ENCODE measurements around the gene FCRLB.
"Not testable (repeated sequence)": the region's sequence is repeated elsewhere in the genome, so short reads cannot be mapped to it uniquely, and the experiment has no call there.

The FCRLB gene, protein sequence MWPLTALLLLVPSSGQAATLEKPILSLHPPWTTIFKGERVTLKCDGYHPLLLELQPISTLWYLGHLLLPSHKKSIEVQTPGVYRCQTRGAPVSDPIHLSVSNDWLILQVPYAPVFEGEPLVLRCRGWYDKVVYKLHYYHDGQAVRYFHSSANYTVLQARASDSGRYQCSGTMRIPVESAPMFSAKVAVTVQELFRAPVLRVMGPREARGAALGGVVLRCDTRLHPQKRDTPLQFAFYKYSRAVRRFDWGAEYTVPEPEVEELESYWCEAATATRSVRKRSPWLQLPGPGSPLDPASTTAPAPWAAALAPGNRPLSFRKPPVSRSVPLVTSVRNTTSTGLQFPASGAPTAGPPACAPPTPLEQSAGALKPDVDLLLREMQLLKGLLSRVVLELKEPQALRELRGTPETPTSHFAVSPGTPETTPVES

DNA sequence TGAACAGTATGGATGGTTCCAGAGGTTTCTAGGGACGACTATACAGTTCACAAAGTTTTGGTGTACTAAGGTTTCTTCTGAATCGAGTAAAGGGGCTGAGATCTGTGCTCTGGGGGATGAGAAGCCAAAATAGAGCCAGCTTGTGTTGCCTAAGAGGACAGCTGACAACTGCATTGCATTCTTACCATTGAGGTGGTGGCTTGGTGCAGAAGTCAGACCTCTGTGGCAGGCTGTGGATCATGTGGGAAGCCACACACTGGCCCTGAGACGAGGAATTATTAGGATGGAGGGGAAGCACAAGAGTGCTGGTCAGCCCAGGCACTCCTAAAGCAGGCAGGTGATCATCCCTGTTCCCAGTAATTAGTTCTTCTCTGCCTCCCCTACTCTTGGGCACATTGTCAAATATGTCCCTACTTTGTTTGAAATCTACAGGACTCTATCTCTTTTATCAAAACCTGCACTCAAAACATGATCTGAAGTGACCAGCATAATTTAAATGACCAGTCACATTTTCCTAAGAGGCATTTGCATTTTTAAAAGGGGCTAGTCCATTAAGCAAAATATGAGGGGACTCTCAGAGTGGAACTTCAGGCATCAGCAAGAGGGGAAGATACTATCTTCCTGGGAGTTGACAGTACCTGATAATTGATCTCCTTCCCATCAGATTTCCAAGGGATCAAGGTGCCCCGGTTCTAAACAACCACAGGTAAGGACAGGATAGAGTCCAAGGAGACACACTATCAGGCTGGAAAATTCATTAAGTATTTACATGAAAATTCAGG lies at the start of gene FCRLB:
Gene FCRLB, plus strand, starts transcription at position 589 of the 782 bp plus-strand sequence. CDS start 1,129 bp downstream, outside the sequence.
- no peak for DNase-seq (ENCODE audit: low spot score)

DNA sequence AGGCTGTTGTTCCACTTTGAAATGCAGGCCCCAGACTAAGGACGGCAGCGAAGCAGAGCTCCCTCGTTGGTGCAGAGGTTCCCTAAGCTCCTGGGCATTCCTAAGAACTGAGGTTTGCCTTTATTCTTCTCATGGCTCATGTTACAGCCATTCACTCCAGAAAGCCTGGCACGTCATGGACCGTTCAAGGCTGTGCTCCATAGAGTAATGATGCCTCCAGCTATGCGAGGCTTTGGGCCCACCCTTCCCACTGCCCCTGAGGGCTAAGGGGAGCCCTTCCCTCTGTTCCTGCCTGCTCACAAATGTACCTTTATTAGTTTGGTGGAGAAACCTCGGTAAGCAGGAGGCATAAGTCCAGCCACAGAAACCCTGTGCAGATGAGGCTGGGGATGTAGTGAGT lies 47.9 kb upstream of the FCRLB start:
- not testable (repeated sequence) for DNase-seq (ENCODE audit: low spot score)

DNA sequence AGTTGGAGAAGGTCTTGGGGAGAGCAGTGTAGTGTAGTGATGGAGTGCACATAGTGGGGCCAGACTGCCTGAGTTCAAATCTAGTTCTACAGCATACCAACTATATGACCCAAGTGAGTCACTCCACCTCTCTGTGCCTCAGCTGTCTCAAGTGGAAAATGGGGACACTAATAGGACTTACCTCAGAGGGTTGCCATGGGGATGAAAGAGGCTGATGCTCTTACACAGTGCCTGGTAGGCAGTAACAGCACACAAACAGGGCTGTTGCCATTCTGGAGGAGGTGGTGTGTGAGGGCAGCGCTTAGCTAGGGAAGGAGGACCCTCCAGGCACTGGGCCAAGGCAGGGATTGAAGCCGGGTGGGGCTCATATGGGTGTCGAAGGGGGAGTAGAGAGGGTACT lies 46.9 kb upstream of the FCRLB start:
- not testable (repeated sequence) for DNase-seq (ENCODE audit: low spot score)

DNA sequence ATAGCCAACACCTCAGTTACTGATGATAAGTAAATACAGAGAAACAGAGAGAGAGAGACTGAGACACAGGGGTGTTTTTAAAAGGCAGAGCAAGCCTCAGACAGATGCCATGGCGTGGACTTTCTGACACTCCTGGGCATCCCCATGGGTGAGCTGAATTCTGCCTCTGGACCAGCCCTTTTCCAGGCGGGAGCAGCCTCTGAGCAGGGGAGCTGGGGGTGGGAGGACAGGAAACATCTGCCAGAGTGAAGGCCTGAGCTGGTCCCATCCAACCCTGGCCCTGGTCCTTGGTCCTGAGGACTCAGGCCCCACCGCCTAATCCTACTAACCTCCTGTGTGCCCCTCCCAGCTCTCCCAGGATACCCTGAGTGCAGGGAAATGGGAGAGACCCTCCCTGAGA lies 46.4 kb upstream of the FCRLB start:
- DNase-seq (ENCODE audit: low spot score), result not testable (repeated sequence)

DNA sequence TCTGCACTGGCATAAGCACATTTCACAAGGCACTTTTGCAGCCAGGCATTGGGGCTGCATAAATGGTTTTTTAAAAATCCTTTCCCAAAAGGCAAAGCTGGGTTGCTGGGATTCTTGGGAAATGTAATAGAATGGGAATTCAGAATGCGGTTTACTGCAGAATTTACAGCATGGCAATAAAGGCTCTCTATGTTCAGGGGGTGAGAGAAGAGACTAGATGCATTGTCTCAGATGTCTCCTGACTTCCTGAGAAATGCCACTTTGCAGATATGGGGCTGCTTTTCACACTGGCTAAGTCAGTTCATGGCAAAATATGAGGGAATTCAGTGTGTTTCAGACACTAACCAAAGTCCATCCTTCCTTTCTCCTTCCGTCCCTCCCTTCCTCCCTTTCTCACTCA lies 44.9 kb upstream of the FCRLB start:
- DNase-seq (ENCODE audit: low spot score), result peak; percentile 67

DNA sequence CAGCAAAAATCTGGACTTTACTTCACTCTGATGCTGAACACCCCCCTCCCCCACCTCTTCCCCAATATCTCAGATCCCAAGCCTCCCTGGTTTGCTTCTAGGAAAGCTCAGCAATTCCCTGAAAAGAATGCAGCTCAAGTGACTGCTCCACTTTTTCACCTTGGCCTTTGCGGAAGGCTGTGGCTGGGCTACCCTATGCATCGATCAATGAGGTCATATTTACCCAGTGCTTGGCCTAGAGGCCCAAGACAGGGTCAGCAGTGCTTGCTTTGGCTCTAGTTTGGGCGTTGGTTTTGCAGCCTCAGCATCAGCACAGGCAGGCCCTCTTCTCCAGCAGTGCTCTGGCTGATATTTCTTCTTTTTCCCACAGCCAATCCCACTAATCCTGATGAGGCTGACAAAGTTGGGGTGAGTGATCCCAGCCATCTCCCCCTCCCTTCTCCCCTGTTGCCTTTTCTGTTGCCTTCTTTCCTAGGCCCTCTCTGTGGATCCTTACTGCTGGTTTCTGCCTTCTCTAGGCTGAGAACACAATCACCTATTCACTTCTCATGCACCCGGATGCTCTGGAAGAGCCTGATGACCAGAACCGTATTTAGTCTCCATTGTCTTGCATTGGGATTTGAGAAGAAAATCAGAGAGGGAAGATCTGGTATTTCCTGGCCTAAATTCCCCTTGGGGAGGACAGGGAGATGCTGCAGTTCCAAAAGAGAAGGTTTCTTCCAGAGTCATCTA lies 44.2 kb upstream of the FCRLB start:
- no peak for DNase-seq (ENCODE audit: low spot score)

DNA sequence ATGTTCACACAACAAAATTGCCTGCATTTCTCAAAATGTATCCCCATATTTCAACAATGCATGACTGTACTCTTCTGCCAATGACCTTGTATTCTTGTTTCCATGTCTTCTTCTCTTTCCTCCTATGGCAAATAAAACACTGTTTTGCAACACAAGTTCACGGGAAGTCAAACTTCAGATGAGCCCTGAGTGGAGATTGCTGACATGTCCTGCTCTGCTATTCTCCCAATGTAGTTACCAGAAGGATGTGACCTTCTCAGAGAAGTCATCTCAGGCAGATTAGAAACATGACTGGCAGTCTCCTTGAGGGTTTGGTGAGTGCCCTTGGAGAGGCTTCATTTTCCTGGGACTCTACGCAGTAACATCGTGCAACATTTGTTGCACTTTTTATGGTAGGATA lies 42.8 kb upstream of the FCRLB start:
- DNase-seq (ENCODE audit: low spot score), result no peak

DNA sequence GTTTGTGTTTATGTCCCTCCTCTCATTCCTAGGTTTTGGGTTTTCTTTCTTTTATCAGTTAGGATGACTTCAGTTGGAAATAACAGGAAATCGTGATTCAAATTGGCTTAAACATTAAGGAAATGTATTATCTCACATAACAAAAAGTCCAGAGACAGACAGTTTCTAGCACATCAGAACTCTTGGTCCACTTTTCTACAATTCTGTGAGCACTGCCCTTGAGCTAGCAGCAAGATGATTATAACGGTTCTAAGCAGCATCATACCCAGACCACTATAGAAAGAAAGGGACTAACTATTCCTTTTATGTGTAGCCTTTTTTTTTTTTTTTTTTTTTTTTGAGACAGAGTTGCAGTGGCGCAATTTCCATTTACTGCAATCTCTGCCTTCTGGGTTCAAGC lies 39.5 kb upstream of the FCRLB start:
- no peak for DNase-seq (ENCODE audit: low spot score)

DNA sequence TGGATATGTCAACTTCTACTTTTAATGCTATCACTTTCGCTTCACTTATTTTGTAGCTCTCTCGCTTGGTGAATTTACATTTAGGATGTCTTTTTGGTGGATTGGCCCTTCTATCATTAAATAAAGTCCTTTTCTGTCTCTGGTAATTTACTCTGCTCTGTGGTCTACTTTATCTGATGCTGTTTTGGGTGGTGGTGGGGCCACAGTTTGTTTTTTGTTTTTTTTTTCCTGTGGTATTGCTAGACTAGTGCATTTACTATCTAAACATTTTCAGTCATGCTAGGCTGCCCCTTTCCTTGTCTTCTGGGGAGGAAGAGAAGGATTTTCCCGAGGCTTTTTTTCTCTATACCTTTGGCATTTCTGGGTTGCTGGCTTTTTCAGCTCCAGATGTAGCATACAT lies 32.4 kb upstream of the FCRLB start:
- DNase-seq (ENCODE audit: low spot score), result no peak

DNA sequence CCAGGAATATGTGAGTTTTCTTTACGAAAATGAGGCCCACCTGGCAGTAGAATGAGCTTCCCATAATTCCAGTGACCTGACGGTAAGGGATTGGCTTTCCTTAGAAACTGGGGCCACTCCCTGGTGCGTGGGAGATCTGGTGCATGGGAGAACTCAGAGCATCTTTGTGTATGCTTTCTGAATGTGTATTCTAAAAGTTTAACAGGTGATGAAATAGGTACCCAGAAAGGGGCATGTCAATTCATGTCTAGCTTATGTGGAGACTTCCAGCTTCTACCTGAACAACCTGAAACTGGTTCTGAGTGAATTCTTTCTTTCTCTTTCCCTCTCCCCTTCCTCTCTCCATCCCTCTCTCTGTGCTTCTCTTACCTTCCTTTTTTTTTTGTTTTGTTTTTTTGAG lies 29.5 kb upstream of the FCRLB start:
- DNase-seq (ENCODE audit: low spot score), result no peak

DNA sequence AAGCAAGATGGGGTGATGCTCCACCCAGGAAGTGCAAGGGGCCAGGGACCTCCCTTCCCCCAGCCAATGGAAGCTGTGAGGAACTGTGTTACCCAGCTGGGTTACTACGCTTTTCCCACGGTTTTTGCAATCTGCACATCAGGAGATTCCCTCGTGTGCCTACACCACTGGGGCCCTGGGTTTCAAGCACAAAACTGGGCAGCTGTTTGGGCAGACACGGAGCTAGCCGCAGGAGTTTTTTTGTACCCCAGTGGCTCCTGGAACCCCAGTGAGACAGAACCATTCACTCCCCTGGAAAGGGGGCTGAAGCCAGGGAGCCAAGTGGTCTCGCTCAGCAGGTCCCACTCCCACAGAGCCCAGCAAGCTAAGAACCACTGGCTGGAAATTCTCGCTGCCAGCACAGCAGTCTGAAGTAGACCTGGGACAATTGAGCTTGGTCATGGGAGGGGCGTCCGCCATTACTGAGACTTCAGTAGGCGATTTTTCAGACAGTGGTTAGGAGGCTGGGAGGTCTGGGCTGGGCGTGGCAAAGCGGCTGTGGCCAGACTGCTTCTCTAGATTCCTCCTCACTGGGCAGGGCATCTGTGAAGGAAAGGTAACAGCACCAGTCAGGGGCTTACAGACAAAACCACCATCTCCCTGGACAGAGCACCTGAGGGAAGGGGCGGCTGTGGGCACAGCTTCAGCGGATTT lies 28.2 kb upstream of the FCRLB start:
- not testable (repeated sequence) for DNase-seq (ENCODE audit: low spot score)

DNA sequence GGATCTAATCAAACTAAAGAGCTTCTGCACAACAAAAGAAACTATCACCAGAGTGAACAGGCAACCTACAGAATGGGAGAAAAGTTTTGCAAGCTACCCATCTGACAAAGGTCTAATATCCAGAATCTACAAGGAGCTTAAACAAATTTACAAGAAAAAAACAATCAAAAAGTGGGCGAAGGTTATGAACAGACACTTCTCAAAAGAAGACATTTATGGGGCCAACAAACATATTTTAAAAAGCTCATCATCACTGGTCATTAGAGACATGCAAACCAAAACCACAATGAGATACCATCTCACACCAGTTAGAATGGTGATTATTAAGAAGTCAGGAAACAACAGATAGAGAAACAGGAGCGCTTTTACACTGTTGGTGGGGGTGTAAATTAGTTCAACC lies 23.0 kb upstream of the FCRLB start:
- DNase-seq (ENCODE audit: low spot score), result not testable (repeated sequence)

DNA sequence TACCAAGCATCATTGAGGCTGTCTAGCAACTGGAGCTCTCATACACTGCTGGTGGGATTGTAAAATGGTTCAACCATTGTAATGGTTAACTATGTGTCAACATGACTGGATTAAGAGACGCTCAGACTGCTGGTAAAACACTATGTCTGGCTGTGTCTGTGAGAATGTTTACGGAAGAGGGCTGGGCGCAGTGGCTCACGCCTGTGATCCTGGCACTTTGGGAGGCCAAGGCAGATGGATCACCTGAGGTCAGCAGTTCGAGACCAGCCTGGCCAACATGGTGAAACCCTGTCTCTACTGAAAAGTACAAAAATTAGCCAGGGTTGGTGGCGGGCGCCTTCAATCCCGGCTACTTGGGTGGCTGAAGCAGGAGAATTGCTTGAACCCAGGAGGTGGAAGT lies 19.1 kb upstream of the FCRLB start:
- no peak for DNase-seq (ENCODE audit: low spot score)

DNA sequence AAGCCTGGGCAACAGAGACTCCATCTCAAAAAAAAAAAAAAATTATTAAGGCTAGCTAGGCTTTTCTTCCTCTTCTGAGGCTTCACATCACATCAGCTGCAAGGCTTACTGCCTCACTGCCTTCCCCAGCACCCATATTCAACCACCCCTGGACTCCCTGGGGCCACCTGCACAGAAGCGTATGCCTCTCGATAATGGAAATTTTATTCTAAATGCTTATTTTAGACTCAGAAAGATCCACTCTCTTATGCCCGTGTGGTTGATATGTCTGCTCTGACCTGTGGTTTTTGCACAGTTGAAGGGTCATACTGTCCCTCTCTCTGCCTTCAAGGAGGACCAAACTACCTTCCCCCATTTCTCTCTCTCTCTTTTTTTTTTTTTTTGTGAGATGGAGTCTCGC lies 15.8 kb upstream of the FCRLB start:
- DNase-seq (ENCODE audit: low spot score), result no peak

DNA sequence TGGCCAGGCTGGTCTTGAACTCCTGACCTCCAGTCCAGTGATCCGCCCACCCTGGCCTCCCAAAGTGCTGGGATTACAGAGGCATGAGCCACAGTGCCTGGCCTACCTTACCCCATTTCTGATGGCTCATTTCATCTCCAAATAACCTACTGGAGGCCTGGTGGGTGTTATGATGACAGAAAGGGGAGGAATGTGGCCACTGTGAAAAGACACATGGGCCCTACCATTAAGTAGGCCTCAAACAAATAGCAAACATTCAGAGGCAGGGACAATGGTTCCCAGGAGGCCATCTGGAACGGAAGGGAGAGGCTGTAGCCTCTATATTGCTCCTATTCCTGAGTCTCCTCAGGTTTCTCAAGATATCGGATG lies 15.2 kb upstream of the FCRLB start:
- no peak for DNase-seq (ENCODE audit: low spot score)

DNA sequence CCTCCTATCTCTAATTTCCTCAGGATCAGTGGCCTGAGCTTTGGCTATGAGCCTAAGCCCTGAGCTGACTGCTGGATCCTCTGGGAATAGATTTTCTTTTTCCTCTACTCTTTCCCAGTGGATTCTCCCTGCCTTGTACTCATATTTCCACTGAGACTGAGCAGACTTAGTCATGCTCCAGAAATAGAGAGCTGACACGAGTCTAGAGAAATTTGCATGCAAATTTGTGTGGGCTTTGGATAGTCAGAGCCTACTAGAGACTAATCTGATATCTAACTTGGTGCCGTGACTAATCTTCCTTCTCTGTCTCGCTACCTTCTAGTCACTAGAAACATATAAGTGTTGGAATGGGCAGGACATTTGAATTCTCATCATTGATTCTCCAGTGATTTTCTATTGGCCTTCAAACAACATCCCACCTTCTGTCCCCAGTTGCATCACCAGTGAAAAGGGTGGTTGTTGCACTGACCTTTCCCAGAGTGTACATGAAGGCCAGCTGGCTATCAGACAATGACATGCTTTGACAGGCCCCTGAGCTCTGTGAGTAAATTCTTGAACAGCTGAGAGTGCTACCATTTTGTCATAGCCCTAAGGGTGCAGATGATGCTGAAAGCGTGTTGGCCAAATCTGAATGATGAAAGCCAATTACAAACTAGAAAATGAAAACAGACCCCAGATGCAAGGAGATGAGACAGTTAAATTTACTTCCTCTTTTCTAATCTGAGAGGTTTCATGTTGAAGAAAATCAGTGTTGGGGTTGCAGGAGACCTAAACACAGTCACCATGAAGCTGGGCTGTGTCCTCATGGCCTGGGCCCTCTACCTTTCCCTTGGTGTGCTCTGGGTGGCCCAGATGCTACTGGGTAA lies 14.6 kb upstream of the FCRLB start, which contains the start of gene FCRLA:
Gene FCRLA, plus strand, starts transcription at position 748 of the 866 bp plus-strand sequence. Its CDS starts 36 bp downstream, at position 784.
- peak; percentile 13 for DNase-seq (ENCODE audit: low spot score)

DNA sequence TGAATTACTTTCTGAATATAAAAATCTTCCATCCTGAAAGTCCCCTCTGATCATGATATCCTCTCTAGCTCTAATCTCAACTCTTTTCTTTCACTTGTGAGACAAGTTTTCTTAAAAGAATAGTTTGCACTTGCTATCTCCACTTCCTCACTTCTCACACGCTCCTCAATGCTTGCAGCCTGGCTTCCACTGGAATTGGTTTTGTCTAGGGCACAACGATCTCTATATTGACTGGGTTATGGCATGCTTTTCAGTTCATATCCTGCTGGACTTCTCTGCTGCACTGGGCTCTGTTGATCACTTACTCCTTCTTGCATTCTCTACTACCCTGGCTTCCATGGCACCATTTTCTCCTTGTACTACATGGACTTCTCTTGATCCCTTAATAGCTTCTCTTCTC lies 13.8 kb upstream of the FCRLB start:
- no peak for DNase-seq (ENCODE audit: low spot score)

DNA sequence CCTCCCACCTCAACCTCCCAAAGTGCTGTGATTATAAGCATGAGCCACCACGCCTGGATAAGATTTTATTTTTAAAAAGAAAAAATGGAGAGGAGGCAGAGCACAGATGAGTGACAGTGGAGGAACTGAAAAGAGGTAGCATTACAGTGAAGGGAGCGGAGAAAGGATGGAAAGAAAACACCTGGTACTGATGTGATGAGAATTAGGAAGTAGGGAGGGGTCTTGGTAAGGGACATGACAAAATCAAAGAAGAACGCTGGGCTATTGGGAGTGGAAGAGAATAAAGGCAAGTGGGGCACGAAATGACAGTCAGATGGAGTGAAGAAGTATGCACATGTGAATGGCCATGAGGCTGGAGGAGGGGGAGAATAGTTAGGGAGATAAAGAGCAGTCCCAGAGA lies 12.0 kb upstream of the FCRLB start:
- DNase-seq (ENCODE audit: low spot score), result no peak

DNA sequence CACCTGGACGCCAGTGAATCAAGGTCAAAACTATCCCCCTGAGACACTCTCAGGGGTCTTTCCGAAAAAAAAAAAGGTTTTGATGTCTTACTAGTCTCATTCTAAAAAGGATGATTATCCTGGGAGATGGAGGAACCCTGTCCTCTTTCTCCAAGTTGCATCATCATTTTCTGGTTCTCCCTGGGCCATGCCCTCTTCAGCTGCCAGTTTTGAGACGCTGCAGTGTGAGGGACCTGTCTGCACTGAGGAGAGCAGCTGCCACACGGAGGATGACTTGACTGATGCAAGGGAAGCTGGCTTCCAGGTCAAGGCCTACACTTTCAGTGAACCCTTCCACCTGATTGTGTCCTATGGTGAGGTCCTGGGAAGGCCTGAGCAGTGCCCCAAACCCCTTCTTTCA lies 10.8 kb upstream of the FCRLB start:
- DNase-seq (ENCODE audit: low spot score), result no peak

DNA sequence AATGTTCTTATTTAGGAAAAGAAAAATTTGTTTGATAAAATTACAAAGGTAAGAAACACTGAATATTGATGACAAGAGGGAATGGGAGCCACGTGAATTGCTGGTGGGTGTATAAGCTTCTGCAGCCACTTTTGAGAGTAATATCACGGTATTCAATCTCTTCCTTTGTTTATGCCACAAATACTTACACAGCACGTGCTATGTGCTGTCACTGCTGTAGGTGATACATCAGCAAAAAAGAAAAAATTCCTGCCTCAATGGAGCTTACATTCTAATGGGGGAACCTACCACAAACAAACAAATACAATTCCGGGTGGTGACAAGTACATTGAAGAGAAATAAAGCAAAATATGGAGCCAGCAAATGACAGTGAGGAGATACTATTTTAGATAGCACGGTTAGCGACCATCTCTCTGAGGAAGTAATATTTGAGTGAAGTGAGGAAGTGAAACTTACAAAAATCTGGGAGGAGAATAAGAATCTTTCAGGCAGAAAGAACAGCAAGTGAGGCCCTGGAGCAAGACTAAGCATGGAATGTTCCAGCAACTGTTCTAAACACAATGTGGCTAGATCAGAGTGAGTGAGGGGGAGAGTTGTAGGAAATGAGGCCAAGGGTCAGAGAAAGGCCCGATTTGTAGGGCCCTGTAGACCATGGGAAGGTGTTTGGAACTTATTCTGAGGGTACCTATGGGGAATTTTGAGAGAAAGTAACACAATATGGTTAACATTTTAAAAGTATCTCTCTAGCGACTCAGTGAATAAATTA lies 2.6 kb upstream of the FCRLB start:
- DNase-seq (ENCODE audit: low spot score), result peak; percentile 16

Measured in globus pallidus (tissue), 1 donor.